SK-N-SH treated with all-trans-retinoic acid at 6 μM for 48 hours (cell line): ENCODE results near the gene TTF2.
"Not testable (repeated sequence)": the region's sequence is repeated elsewhere in the genome, so short reads cannot be mapped to it uniquely, and the experiment has no call there.

ENCODE experiments used
- ATAC-seq: fragments of 200-7000 bp; cut with Tn5 transposase; 3 replicates; pipeline ENCODE4 v1.9.1; 2020; ENCODE audit warnings: mild to moderate bottlenecking, moderate library complexity
- CSDC2 ChIP-seq: fragments of 250-450 bp; sonication (Bioruptor Pico); IDR thresholded peaks from 2 replicates; pipeline ENCODE4 v1.5.0; 2020; ENCODE audit warnings: mild to moderate bottlenecking, moderate library complexity
- ESRRG ChIP-seq: fragments of 250-450 bp; sonication (Bioruptor Pico); IDR thresholded peaks from 2 replicates; pipeline ENCODE4 v1.6.1; 2021; ENCODE audit warnings: mild to moderate bottlenecking
- GLIS3 ChIP-seq: fragments of 250-450 bp; sonication (Bioruptor Pico); IDR thresholded peaks from 2 replicates; pipeline ENCODE4 v1.5.0; 2020; ENCODE audit warnings: mild to moderate bottlenecking, moderate library complexity
- ISL1 ChIP-seq: fragments of 250-450 bp; sonication (Bioruptor Pico); IDR thresholded peaks from 2 replicates; pipeline ENCODE4 v2.1.2; 2022; ENCODE audit warnings: mild to moderate bottlenecking, moderate library complexity
- OSR1 ChIP-seq: fragments of 250-450 bp; sonication (Bioruptor Pico); IDR thresholded peaks from 2 replicates; pipeline ENCODE4 v1.8.0; 2022; ENCODE audit warnings: moderate library complexity, mild to moderate bottlenecking, inconsistent platforms
- RARB ChIP-seq: fragments of 250-450 bp; sonication (Bioruptor Pico); IDR thresholded peaks from 2 replicates; pipeline ENCODE4 v1.8.0; 2021; ENCODE audit warnings: mild to moderate bottlenecking, moderate library complexity
- SNAI2 ChIP-seq: fragments of 250-450 bp; sonication (Bioruptor Pico); IDR thresholded peaks from 2 replicates; pipeline ENCODE4 v1.5.0; 2020; ENCODE audit warnings: mild to moderate bottlenecking, moderate library complexity
- TCF4 ChIP-seq: fragments of 250-450 bp; sonication (Bioruptor Pico); IDR thresholded peaks from 2 replicates; pipeline ENCODE4 v1.8.0; 2021; ENCODE audit warnings: mild to moderate bottlenecking, moderate library complexity, borderline replicate concordance
- TOX ChIP-seq: fragments of 250-450 bp; sonication (Bioruptor Pico); IDR thresholded peaks from 2 replicates; pipeline ENCODE4 v1.8.0; 2021; ENCODE audit warnings: mild to moderate bottlenecking, moderate library complexity, borderline replicate concordance
- ZFP30 ChIP-seq: fragments of 450-650 bp; formaldehyde crosslinking; IDR thresholded peaks from 2 replicates; pipeline ENCODE4 v1.5.0; 2022; ENCODE audit warnings: mild to moderate bottlenecking, moderate library complexity
- ZNF565 ChIP-seq: fragments of 450-650 bp; formaldehyde crosslinking; conservative IDR thresholded peaks from 2 replicates; pipeline ENCODE4 v1.5.0; 2020; ENCODE audit warnings: low read depth, mild to moderate bottlenecking, moderate library complexity
- ZNF8 ChIP-seq: fragments of 450-650 bp; formaldehyde crosslinking; IDR thresholded peaks from 2 replicates; pipeline ENCODE4 v1.5.0; 2020; ENCODE audit warnings: mild to moderate bottlenecking, moderate library complexity
- TF ChIP-seq, protein P1 (sequence below): fragments of 250-450 bp; sonication (Bioruptor Pico); IDR thresholded peaks from 2 replicates; pipeline ENCODE4 v1.5.1; 2021; ENCODE audit warnings: mild to moderate bottlenecking, moderate library complexity
- TF ChIP-seq, protein P2 (sequence below): fragments of 250-450 bp; sonication (Bioruptor Pico); IDR thresholded peaks from 2 replicates; pipeline ENCODE4 v1.8.0; 2020; ENCODE audit warnings: mild to moderate bottlenecking, moderate library complexity, borderline replicate concordance
- TF ChIP-seq, protein P3 (sequence below): fragments of 250-450 bp; sonication (Bioruptor Pico); IDR thresholded peaks from 2 replicates; pipeline ENCODE4 v1.5.0; 2020; ENCODE audit warnings: mild to moderate bottlenecking, moderate library complexity
- TF ChIP-seq, protein P4 (sequence below): fragments of 250-450 bp; sonication (Bioruptor Pico); IDR thresholded peaks from 2 replicates; pipeline ENCODE4 v1.5.1; 2020; ENCODE audit warnings: low read depth, mild to moderate bottlenecking, moderate library complexity

Gene TTF2

DNA sequence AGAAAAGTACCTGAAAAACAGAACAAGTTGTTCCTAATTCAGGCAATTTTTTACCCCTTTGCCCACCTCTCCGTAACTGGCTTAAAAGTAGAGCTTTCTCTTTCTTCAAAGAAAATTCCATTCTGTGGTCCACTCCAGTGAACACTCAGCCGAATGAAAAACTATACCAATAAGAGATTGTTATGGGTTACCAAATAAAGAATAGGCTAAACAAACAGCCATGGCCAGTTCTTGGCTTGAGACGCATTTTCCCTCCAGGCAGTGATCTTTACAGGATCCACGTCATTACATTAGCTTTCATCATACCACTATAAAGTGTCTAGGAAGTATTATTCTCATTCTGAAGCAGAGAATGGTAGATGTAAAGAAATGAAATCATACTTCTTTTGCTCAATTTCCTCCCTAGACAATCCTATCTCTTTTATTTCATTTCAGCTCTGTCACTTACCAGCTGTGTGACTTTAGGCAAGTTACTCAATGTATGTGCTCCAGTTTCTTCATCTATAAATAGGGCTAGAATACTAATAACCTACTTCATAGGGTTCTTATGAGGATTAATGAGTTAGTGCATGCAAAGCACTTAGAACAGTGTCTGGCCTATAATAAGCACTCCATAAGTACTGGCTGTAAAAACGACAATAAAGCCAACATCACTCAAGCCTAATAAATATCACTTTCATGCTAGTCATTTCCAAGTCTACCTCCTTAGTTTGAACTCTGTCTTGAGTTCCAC is 87.9 kb downstream of the TTF2 start:
- ATAC-seq: no peak
- TF ChIP-seq SNAI2 (CRISPR knock-in tag): no peak
- TF ChIP-seq ZNF565 (CRISPR knock-in tag): no peak
- no peak for TF ChIP-seq CSDC2 (CRISPR knock-in tag)
- no peak for TF ChIP-seq TOX (CRISPR knock-in tag)
- no peak for TF ChIP-seq ZNF8 (CRISPR knock-in tag)
- no peak for TF ChIP-seq OSR1 (CRISPR knock-in tag)
- TF ChIP-seq ZFP30 (CRISPR knock-in tag): no peak
- TF ChIP-seq, protein P1, sequence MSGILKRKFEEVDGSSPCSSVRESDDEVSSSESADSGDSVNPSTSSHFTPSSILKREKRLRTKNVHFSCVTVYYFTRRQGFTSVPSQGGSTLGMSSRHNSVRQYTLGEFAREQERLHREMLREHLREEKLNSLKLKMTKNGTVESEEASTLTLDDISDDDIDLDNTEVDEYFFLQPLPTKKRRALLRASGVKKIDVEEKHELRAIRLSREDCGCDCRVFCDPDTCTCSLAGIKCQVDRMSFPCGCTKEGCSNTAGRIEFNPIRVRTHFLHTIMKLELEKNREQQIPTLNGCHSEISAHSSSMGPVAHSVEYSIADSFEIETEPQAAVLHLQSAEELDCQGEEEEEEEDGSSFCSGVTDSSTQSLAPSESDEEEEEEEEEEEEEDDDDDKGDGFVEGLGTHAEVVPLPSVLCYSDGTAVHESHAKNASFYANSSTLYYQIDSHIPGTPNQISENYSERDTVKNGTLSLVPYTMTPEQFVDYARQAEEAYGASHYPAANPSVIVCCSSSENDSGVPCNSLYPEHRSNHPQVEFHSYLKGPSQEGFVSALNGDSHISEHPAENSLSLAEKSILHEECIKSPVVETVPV (CRISPR knock-in tag): no peak
- no peak for TF ChIP-seq ISL1

DNA sequence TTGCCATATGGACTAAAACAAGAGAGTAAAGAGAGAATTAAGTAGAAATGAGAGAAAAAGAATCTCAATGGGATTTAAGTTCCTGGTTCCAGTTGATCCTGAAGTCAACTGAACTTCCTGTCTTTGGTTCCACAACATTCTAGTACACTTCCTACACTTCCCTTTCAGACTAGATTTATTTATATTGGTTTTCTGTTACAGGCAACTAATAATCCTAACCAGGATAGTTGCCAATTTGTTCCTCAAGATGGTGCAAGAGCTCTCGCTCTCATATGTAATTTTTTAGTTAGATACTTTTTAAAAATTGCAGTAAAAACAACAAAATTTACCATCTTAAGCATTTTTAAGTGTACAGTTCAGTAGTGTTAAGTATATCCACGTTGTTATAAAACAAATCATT is 90.2 kb downstream of the TTF2 start:
- TF ChIP-seq ESRRG (CRISPR knock-in tag) (no peak), TCF4 (CRISPR knock-in tag) (no peak), RARB (CRISPR knock-in tag) (no peak), ZNF565 (CRISPR knock-in tag) (no peak), GLIS3 (CRISPR knock-in tag) (no peak), ZFP30 (CRISPR knock-in tag) (no peak)
- TF ChIP-seq, protein P2, sequence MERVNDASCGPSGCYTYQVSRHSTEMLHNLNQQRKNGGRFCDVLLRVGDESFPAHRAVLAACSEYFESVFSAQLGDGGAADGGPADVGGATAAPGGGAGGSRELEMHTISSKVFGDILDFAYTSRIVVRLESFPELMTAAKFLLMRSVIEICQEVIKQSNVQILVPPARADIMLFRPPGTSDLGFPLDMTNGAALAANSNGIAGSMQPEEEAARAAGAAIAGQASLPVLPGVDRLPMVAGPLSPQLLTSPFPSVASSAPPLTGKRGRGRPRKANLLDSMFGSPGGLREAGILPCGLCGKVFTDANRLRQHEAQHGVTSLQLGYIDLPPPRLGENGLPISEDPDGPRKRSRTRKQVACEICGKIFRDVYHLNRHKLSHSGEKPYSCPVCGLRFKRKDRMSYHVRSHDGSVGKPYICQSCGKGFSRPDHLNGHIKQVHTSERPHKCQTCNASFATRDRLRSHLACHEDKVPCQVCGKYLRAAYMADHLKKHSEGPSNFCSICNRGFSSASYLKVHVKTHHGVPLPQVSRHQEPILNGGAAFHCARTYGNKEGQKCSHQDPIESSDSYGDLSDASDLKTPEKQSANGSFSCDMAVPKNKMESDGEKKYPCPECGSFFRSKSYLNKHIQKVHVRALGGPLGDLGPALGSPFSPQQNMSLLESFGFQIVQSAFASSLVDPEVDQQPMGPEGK (CRISPR knock-in tag): no peak
- TF ChIP-seq, protein P1 (CRISPR knock-in tag): no peak
- TF ChIP-seq, protein P3, sequence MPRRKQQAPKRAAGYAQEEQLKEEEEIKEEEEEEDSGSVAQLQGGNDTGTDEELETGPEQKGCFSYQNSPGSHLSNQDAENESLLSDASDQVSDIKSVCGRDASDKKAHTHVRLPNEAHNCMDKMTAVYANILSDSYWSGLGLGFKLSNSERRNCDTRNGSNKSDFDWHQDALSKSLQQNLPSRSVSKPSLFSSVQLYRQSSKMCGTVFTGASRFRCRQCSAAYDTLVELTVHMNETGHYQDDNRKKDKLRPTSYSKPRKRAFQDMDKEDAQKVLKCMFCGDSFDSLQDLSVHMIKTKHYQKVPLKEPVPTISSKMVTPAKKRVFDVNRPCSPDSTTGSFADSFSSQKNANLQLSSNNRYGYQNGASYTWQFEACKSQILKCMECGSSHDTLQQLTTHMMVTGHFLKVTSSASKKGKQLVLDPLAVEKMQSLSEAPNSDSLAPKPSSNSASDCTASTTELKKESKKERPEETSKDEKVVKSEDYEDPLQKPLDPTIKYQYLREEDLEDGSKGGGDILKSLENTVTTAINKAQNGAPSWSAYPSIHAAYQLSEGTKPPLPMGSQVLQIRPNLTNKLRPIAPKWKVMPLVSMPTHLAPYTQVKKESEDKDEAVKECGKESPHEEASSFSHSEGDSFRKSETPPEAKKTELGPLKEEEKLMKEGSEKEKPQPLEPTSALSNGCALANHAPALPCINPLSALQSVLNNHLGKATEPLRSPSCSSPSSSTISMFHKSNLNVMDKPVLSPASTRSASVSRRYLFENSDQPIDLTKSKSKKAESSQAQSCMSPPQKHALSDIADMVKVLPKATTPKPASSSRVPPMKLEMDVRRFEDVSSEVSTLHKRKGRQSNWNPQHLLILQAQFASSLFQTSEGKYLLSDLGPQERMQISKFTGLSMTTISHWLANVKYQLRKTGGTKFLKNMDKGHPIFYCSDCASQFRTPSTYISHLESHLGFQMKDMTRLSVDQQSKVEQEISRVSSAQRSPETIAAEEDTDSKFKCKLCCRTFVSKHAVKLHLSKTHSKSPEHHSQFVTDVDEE (CRISPR knock-in tag): no peak
- TF ChIP-seq, protein P4, sequence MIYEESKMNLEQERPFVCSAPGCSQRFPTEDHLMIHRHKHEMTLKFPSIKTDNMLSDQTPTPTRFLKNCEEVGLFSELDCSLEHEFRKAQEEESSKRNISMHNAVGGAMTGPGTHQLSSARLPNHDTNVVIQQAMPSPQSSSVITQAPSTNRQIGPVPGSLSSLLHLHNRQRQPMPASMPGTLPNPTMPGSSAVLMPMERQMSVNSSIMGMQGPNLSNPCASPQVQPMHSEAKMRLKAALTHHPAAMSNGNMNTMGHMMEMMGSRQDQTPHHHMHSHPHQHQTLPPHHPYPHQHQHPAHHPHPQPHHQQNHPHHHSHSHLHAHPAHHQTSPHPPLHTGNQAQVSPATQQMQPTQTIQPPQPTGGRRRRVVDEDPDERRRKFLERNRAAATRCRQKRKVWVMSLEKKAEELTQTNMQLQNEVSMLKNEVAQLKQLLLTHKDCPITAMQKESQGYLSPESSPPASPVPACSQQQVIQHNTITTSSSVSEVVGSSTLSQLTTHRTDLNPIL: no peak
- no peak for ATAC-seq

DNA sequence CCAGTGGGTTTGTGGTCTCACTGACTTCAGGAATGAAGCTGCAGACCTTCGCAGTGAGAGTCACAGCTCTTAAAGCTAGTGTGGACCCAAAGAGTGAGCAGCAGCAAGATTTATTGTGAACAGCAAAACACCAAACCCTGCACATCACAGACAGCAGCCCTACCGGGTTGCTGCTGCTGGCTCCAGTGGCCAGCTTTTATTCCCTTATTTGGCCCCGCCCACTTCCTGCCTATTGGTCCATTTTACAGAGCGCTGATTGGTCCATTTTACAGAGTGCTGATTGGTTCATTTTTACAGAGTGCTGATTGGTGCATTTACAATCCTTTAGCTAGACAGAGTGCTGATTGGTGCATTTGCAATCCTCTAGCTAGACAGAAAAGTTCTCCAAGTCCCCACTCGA is 91.2 kb downstream of the TTF2 start:
- ATAC-seq: not testable (repeated sequence)
